Heart left ventricle (tissue), 16 donors: ENCODE results near the gene HSFX3. TPM values are rescaled to one million over a fixed set of nuclear protein-coding genes. Genes with fewer than 3 reads are reported as not detected.

Experiments used
- ATAC-seq, 4 donors: fragments of 200-7000 bp; cut with Tn5 transposase; one replicate each; pipeline ENCODE4 v1.9.1; 2020 to 2022; ENCODE audit warnings: moderate library complexity in 4 of 4, mild to moderate bottlenecking in 3 of 4, moderate number of reproducible peaks in 1 of 4
- DNase-seq, 5 donors: peaks; one replicate each; pipeline ENCODE4 v3.0.0-alpha.2; 2020
- H3K27ac ChIP-seq, 12 donors: fragments of 200-600 bp; sonication (generic) in 4 of 12; one replicate each; pipeline versions ENCODE4 v1.5.0 to v1.8.0; 2016 to 2022; ENCODE audit warnings: mild to moderate bottlenecking in 2 of 12
- H3K27me3 ChIP-seq, 9 donors: fragments of 200-600 bp; sonication (generic) in 2 of 9; one replicate each; pipeline versions ENCODE4 v1.5.1 to v1.8.0; 2016 to 2022; ENCODE audit warnings: mild to moderate bottlenecking in 3 of 9
- H3K36me3 ChIP-seq, 9 donors: fragments of 200-600 bp; sonication (generic) in 2 of 9; one replicate each; pipeline versions ENCODE4 v1.5.0 to v1.8.0; 2018 to 2022; ENCODE audit warnings: mild to moderate bottlenecking in 2 of 9
- H3K4me1 ChIP-seq, 12 donors: fragments of 200-600 bp; sonication (generic) in 4 of 12; one replicate each; pipeline versions ENCODE4 v1.5.0 to v1.8.0; 2016 to 2022; ENCODE audit warnings: mild to moderate bottlenecking in 3 of 12
- H3K4me3 ChIP-seq, 12 donors: fragments of 200-600 bp; sonication (generic) in 4 of 12; one replicate each; pipeline versions ENCODE4 v1.5.0 to v1.8.0; 2017 to 2022; ENCODE audit warnings: mild to moderate bottlenecking in 9 of 12, moderate library complexity in 4 of 12
- H3K9me3 ChIP-seq, 12 donors: fragments of 200-600 bp; sonication (generic) in 4 of 12; one replicate each; pipeline versions ENCODE4 v1.5.0 to v1.8.0; 2016 to 2022; ENCODE audit warnings: mild to moderate bottlenecking in 1 of 12
- POLR2A ChIP-seq, 2 donors: fragments of 450-650 bp; IDR thresholded peaks; one replicate each; pipeline ENCODE4 v1.6.1; 2017; ENCODE audit warnings: antibody characterized with exemption in 2 of 2, mild to moderate bottlenecking in 2 of 2, moderate library complexity in 2 of 2
- WGBS, 4 donors: extraction: QIAGEN DNeasy Blood & Tissue Kit in 2 of 4; methylation state at CpG; one replicate each; pipeline versions ENCODE4 v1.1.5 to v1.1.7; 2013 to 2018; 5-methylcytosine and 5-hydroxymethylcytosine counted together
- intact Hi-C, 10 donors: fragments of 100-400 bp; cut with DNase I; formaldehyde crosslinking; loops; one replicate each; pipeline versions ENCODE4 v1.11.1 to v1.14.2; 2022
- polyA plus RNA-seq, 2 donors: library from polyadenylated mRNA; stranded (reverse); fragments of 200-250 nt; gene quantifications; one replicate each; pipeline ENCODE4 v1.2.3, GENCODE V29; 2013
- total RNA-seq, 9 donors: library from RNA; depleted of rRNA in 2 of 9; stranded (reverse); fragments of >200 nt in 2 of 9; fragmentation: NEBNext Ultra II Directional in 3 of 9; extraction: Animal tissue kit (Norgen Biotek cat#: 25700) in 3 of 9; gene quantifications; one replicate each; pipeline versions ENCODE4 v1.1.0 to v1.2.4, GENCODE V29; 2016 to 2023
- TF ChIP-seq, protein P1 (sequence below), 12 donors: fragments of 200-600 bp; sonication (generic) in 4 of 12; IDR thresholded peaks; one replicate each; pipeline versions ENCODE4 v1.5.0 to v1.8.0; 2018 to 2022; ENCODE audit warnings: antibody characterized with exemption in 12 of 12, mild to moderate bottlenecking in 5 of 12
- donor health status: ischemic (EF 13 %, LVEDD 7.1; RV severe dilation, severe dysfunction).
- donor health status: healthy with polysubstance abuse.
- donor health status: DM: no; HTN: yes; CAD: no.
- donor health status: DM: no; HTN: no; CAD: no.
- donor health status: ischemic (EF 25% LVEDD 6.9; RV normal size, moderate dysfunction).
- donor health status: ischemic (EF 25% LVEDD 5.7; RV mildly dilated, moderate dysfunction).
- donor health status: healthy.
- donor health status: DM: yes; HTN: yes; CAD: no.
- donor health status: ischemic (EF 35%, LVEDD 5.7; RV mildly dilated, moderate dysfunction).
- donor health status: nonischemic (EF 11% LVEDD 7.7; RV severe dilation, severe dysfunction).
- donor health status: DM: yes; HTN: yes; CAD: no.
- donor health status: PGD.
- donor health status: ischemic (EF 29% LVEDD 5.4; RV normal size, mild dysfunction).
- donor health status: nonischemic (EF 23%, LVEDD 6.1; RV moderate dilation, normal function).

The HSFX3 gene
- total and polyA plus RNA-seq, 11 donors, result 0.23 to 0.49 (median 0.32) TPM; not detected in 8

DNA sequence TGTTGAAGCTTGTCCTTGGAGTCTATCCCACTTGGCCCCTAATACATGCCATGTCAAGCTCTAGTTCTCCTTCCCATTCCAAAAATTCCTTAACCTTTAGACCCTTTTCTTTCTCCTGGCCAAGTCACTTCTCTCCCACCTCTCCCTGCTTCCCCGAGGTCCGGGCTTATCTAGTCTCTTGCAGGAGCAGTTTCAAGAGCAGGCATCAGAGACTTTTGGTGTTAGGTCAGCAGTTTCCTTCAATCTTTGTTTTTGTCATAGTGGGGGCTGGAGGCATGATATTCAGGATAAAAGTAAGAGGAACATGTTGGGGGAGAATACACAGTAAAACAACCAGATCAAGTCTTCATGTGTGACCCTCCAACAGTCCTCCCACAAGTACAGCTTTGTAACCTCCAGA lies 33.1 kb downstream of the HSFX3 start:
- 44 to 58% (median 52%) methylated on average over 2 of the region's 2 CpGs for WGBS, 4 donors
- DNase-seq, result no peak
- H3K9me3 ChIP-seq, result no peaks in the 10 kb centered on the region
- no peak overlapping the region for H3K4me3 ChIP-seq
- peaks cover 0 to 19% (median 0%) of the 10 kb centered on the region in 12 donors for H3K4me1 ChIP-seq
- H3K27me3 ChIP-seq, result peaks cover 0 to 4% (median 0%) of the 10 kb centered on the region in 9 donors
- intact Hi-C loops, result no loop called here
- no peak for ATAC-seq
- H3K36me3 ChIP-seq, result no peaks in the 10 kb centered on the region
- no peak overlapping the region for H3K27ac ChIP-seq
- TF ChIP-seq POLR2A (IDR thresholded peaks at IDR 0.05), result no peak
- TF ChIP-seq, protein P1, sequence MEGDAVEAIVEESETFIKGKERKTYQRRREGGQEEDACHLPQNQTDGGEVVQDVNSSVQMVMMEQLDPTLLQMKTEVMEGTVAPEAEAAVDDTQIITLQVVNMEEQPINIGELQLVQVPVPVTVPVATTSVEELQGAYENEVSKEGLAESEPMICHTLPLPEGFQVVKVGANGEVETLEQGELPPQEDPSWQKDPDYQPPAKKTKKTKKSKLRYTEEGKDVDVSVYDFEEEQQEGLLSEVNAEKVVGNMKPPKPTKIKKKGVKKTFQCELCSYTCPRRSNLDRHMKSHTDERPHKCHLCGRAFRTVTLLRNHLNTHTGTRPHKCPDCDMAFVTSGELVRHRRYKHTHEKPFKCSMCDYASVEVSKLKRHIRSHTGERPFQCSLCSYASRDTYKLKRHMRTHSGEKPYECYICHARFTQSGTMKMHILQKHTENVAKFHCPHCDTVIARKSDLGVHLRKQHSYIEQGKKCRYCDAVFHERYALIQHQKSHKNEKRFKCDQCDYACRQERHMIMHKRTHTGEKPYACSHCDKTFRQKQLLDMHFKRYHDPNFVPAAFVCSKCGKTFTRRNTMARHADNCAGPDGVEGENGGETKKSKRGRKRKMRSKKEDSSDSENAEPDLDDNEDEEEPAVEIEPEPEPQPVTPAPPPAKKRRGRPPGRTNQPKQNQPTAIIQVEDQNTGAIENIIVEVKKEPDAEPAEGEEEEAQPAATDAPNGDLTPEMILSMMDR (IDR thresholded peaks at IDR 0.05), result no peak

DNA sequence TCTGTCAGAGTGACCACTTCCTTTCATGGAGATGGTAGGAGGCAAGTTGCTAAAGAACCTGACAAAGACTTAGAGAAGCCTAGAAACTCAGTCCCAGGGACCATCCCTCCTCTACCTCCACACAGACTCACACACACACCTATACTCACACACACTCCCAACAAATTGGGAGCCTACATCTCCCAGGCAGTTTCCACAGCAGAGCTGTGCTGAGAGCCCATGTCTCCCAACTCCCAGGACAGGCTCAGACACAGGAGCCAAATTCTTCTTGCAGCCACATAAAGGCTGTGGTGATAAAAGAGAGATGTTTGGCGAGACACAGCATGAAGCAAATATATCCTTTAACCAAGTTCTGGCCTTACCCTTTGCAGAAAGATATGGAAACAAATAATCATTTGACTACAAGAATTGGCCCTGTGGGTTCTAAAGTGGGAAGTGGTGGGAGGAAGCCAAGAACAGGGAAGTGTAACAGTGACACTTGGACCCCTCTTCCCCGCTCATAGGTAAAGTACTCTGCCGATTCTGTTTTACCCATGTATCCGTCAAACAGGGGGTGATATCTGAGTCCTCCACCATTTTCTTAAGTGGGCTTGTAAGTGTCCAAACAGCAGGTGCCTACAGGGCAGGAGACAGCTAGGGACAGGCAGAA lies 33.6 kb downstream of the HSFX3 start:
- no peak for TF ChIP-seq POLR2A (IDR thresholded peaks at IDR 0.05)
- TF ChIP-seq, protein P1 (IDR thresholded peaks at IDR 0.05), result no peak
- Histone ChIP-seq H3K4me3 (no peak overlapping the region), H3K27ac (no peak overlapping the region), H3K9me3 (no peaks in the 10 kb centered on the region), H3K4me1 (peaks cover 0 to 19% (median 0%) of the 10 kb centered on the region in 12 donors), H3K27me3 (peaks cover 0 to 4% (median 0%) of the 10 kb centered on the region in 9 donors), H3K36me3 (no peaks in the 10 kb centered on the region)
- intact Hi-C loops, result no loop called here
- peak in 3 of 4 donors; percentile 35 to 60 (median 53) for ATAC-seq
- WGBS, 4 donors, result 33 to 71% (median 54%) methylated on average over 4 of the region's 4 CpGs
- DNase-seq, result no peak

- no peak for TF ChIP-seq POLR2A (IDR thresholded peaks at IDR 0.05)
- TF ChIP-seq, protein P1 (IDR thresholded peaks at IDR 0.05), result no peak
- 68 to 74% (median 71%) methylated on average over 9 of the region's 9 CpGs for WGBS, 4 donors
- Histone ChIP-seq H3K4me3 (no peak overlapping the region), H3K9me3 (no peaks in the 10 kb centered on the region), H3K27me3 (peaks cover 0 to 9% (median 0%) of the 10 kb centered on the region in 9 donors), H3K27ac (peak overlapping the region in 1 of 12 donors; percentile 20), H3K4me1 (peaks cover 0 to 19% (median 0%) of the 10 kb centered on the region in 12 donors), H3K36me3 (no peaks in the 10 kb centered on the region)
- intact Hi-C loops, result loop anchor here in 1 of 10 donors (5.0 kb wide), 1 partner anchor 363 kb away; no protein-coding TSS in a partner anchor
- peak in 1 of 4 donors; percentile 10 for ATAC-seq
- no peak for DNase-seq
Observed at GRCh38 chrX:149513825-149514428, 35.8 kb downstream of the HSFX3 start.

DNA sequence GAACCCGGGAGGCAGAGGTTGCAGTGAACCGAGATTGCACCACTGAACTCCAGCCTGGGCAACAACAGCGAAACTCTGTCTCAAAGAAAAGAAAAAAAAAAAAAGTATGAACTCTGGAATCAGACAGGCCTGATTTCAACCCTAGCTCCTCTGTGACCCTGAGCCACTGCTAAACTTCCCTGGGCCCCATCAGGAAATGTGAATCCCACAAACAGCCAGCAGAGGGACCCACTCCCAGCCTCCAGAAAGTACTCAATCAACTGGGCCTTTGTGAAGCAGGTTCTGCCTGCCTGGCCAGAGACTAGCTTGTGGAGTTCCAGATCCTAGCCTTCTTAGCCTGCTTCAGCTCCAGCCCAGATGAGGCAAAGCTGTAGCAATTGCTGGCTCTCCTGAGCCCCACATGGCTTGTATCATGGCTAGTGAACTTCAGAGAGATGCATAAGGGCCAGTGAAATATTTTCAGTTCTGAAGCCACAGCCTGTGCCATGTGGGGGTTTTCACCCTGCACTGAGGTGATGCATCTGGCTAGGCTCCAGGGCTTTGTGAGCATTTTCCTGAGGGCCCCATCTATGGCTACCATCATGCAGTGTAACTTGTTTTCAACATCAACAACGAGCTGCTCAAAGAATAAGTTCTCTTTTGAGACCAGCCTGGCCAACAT lies 37.4 kb downstream of the HSFX3 start:
- 62 to 89% (median 75%) methylated on average over 4 of the region's 4 CpGs for WGBS, 4 donors
- no peak for TF ChIP-seq POLR2A (IDR thresholded peaks at IDR 0.05)
- TF ChIP-seq, protein P1 (IDR thresholded peaks at IDR 0.05), result peak; percentile 40 to 61 (median 50)
- Histone ChIP-seq H3K27ac (no peak overlapping the region), H3K36me3 (no peaks in the 10 kb centered on the region), H3K4me1 (peaks cover 0 to 19% (median 0%) of the 10 kb centered on the region in 12 donors), H3K4me3 (no peak overlapping the region), H3K27me3 (peaks cover 0 to 9% (median 0%) of the 10 kb centered on the region in 9 donors), H3K9me3 (no peaks in the 10 kb centered on the region)
- DNase-seq (peak in 4 of 5 donors; percentile 31 to 53 (median 40)), ATAC-seq (peak; percentile 59 to 77 (median 64))
- intact Hi-C loops, result loop anchor here in 1 of 10 donors (5.0 kb wide), 1 partner anchor 365 kb away; no protein-coding TSS in a partner anchor
